HEK293T (cell line): Measurements from ENCODE around the gene CYP2R1.

Experiments used
- ARNT ChIP-seq: fragments of 450-650 bp; IDR thresholded peaks from 2 replicates; pipeline ENCODE4 v1.6.1; 2017; ENCODE audit warnings: mild to moderate bottlenecking
- BHLHE40 ChIP-seq: fragments of 450-650 bp; IDR thresholded peaks from 2 replicates; pipeline ENCODE4 v1.6.1; 2016; ENCODE audit warnings: mild to moderate bottlenecking, moderate library complexity, borderline replicate concordance
- CTBP1 ChIP-seq: fragments of 450-650 bp; IDR thresholded peaks from 2 replicates; pipeline ENCODE4 v1.6.1; 2016; ENCODE audit warnings: borderline replicate concordance
- ELF4 ChIP-seq: fragments of 450-650 bp; IDR thresholded peaks from 2 replicates; pipeline ENCODE4 v1.6.1; 2017; ENCODE audit warnings: antibody characterized with exemption
- FOXA1 ChIP-seq: fragments of 450-650 bp; IDR thresholded peaks from 2 replicates; pipeline ENCODE4 v1.6.1; 2016; ENCODE audit warnings: mild to moderate bottlenecking
- FOXK2 ChIP-seq: fragments of 450-650 bp; IDR thresholded peaks from 2 replicates; pipeline ENCODE4 v1.6.1; 2016; ENCODE audit warnings: mild to moderate bottlenecking
- FOXM1 ChIP-seq: fragments of 450-650 bp; IDR thresholded peaks from 2 replicates; pipeline ENCODE4 v1.6.1; 2017; ENCODE audit warnings: mild to moderate bottlenecking, borderline replicate concordance
- HDGF ChIP-seq: fragments of 450-650 bp; IDR thresholded peaks from 2 replicates; pipeline ENCODE4 v1.6.1; 2017; ENCODE audit warnings: antibody characterized with exemption, borderline replicate concordance
- L3MBTL2 ChIP-seq: fragments of 450-650 bp; conservative IDR thresholded peaks from 2 replicates; pipeline ENCODE4 v1.6.1; 2016; ENCODE audit warnings: mild to moderate bottlenecking
- NFRKB ChIP-seq: fragments of 450-650 bp; IDR thresholded peaks from 2 replicates; pipeline ENCODE4 v1.6.1; 2016; ENCODE audit warnings: mild to moderate bottlenecking, moderate library complexity
- PKNOX1 ChIP-seq: fragments of 450-650 bp; IDR thresholded peaks from 2 replicates; pipeline ENCODE4 v1.6.1; 2016
- SP1 ChIP-seq: fragments of 450-650 bp; IDR thresholded peaks from 2 replicates; pipeline ENCODE4 v1.6.1; 2017
- SUZ12 ChIP-seq: fragments of 450-650 bp; IDR thresholded peaks from 2 replicates; pipeline ENCODE4 v1.6.1; 2016; ENCODE audit warnings: mild to moderate bottlenecking
- ZNF384 ChIP-seq: fragments of 450-650 bp; IDR thresholded peaks from 2 replicates; pipeline ENCODE4 v1.6.1; 2016

- TF ChIP-seq NFRKB (no peak), SUZ12 (no peak), HDGF (no peak), SP1 (no peak), CTBP1 (no peak), FOXM1 (no peak), ARNT (no peak), ELF4 (no peak), BHLHE40 (no peak), FOXA1 (no peak), ZNF384 (no peak), FOXK2 (no peak), L3MBTL2 (no peak), PKNOX1 (no peak)
Measured at GRCh38 chr11:14906578-14906977, 14.5 kb upstream of the CYP2R1 start.
